ENCODE measurements around the gene ECPAS. TPM values are rescaled to one million over a fixed set of nuclear protein-coding genes. Genes with fewer than 3 reads are reported as not detected.

Gene ECPAS
- total RNA-seq, 1 experiment from 2014 or later: 69.4 TPM

GRCh38 chr9:111375062-111375461 is 109.1 kb downstream of the ECPAS start:
- Histone ChIP-seq H3K4me1 (ENCODE audit: control insufficient read depth, insufficient read depth, low read length) (no peaks in the 10 kb centered on the region), H3K27me3 (ENCODE audit: control insufficient read depth, insufficient read depth, low read length) (no peaks in the 10 kb centered on the region), H3K4me3 (ENCODE audit: low read depth in 2 of 2, low read length in 2 of 2) (no peak overlapping the region), H3K9me3 (ENCODE audit: control insufficient read depth, insufficient read depth, low read depth, low read length) (no peaks in the 10 kb centered on the region), H3K36me3 (ENCODE audit: control insufficient read depth, insufficient read depth, low read length) (peaks cover 10% of the 10 kb centered on the region; the same call in 1 of the 2 replicates), H3K27ac (ENCODE audit: low read length) (no peak overlapping the region)
- in situ Hi-C loops (cut with HindIII; ENCODE audit: low pct_unique_long_range_greater_than_20kb, low sequenced_read_pairs) (no loop called here), intact Hi-C loops (cut with micrococcal nuclease; ENCODE audit: unreplicated experiment) (no loop called here)
- BruUV-seq (replicated peaks): no TSS peak
- POLR2A ChIA-PET: no interaction called here
- no peak for ATAC-seq
- DNase-seq (ENCODE audit: low read depth, low spot score): no peak
- TF ChIP-seq REST (IDR thresholded peaks at IDR 0.05; ENCODE audit: insufficient read depth in 1 of 2, low read depth in 2 of 2, low read length in 1 of 2): no peak
- TF ChIP-seq CTCF (IDR thresholded peaks at IDR 0.05): no peak
- TF ChIP-seq SIN3A (IDR thresholded peaks at IDR 0.05; ENCODE audit: borderline replicate concordance, insufficient read depth, low read depth, low read length): no peak
- no peak for TF ChIP-seq TCF7L2 (IDR thresholded peaks at IDR 0.05; ENCODE audit: low read depth, low read length)
- no peak for TF ChIP-seq POLR2AphosphoS5 (IDR thresholded peaks at IDR 0.05; ENCODE audit: low read depth, low read length)
- CTCF ChIA-PET: no interaction called here

- peaks cover 17% of the 10 kb centered on the region for H3K36me3 ChIP-seq (ENCODE audit: control insufficient read depth, insufficient read depth, low read length)
Observed at GRCh38 chr9:111372297-111372696, 111.9 kb downstream of the ECPAS start.

More at GRCh38 chr9:111372297-111372696, 111.9 kb downstream of the ECPAS start:
- in situ Hi-C loops (cut with HindIII; ENCODE audit: low pct_unique_long_range_greater_than_20kb, low sequenced_read_pairs) (no loop called here), intact Hi-C loops (cut with micrococcal nuclease; ENCODE audit: unreplicated experiment) (no loop called here)
- TF ChIP-seq REST (IDR thresholded peaks at IDR 0.05; ENCODE audit: insufficient read depth in 1 of 2, low read depth in 2 of 2, low read length in 1 of 2) (no peak), CTCF (IDR thresholded peaks at IDR 0.05) (no peak), SIN3A (IDR thresholded peaks at IDR 0.05; ENCODE audit: borderline replicate concordance, insufficient read depth, low read depth, low read length) (no peak), POLR2AphosphoS5 (IDR thresholded peaks at IDR 0.05; ENCODE audit: low read depth, low read length) (no peak), TCF7L2 (IDR thresholded peaks at IDR 0.05; ENCODE audit: low read depth, low read length) (no peak)
- DNase-seq (ENCODE audit: low read depth, low spot score) (no peak), ATAC-seq (no peak)
- no peak overlapping the region for H3K4me3 ChIP-seq (ENCODE audit: low read depth in 2 of 2, low read length in 2 of 2)
- H3K27ac ChIP-seq (ENCODE audit: low read length): no peak overlapping the region
- H3K9me3 ChIP-seq (ENCODE audit: control insufficient read depth, insufficient read depth, low read depth, low read length): no peaks in the 10 kb centered on the region
- H3K4me1 ChIP-seq (ENCODE audit: control insufficient read depth, insufficient read depth, low read length): no peaks in the 10 kb centered on the region
- no TSS peak for BruUV-seq (replicated peaks)
- POLR2A ChIA-PET: no interaction called here
- no peaks in the 10 kb centered on the region for H3K27me3 ChIP-seq (ENCODE audit: control insufficient read depth, insufficient read depth, low read length)
- CTCF ChIA-PET: no interaction called here
